ENCODE data around the gene CTIF.

DNA sequence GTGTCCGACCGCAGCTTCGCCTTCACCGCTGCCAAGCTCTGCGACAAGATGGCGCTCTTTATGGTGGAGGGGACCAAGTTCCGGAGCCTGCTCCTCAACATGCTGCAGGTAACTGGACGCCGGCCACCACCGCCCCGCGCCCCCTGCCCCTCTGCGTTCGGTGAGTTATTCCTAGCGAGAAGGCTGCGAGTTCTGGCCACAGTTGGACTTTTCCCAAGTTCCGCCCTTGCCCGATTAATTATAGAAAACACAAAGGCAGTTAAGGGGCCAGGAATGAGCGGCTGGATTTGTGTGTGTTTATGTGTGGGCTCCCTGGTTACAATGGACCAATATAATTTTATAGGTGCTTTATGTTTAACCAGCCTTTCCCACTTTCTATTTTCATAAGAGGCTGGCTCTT is 222.8 kb downstream of the CTIF start:
- TF ChIP-seq RXRA (IDR thresholded peaks at IDR 0.05) (no peak), ZBTB33 (IDR thresholded peaks at IDR 0.05) (no peak), CTCF (IDR thresholded peaks at IDR 0.05; ENCODE audit: low read depth, low read length, missing input control) (no peak), SP1 (IDR thresholded peaks at IDR 0.05) (no peak), JUND (IDR thresholded peaks at IDR 0.05) (no peak), RAD21 (IDR thresholded peaks at IDR 0.05) (no peak), YY1 (IDR thresholded peaks at IDR 0.05) (no peak), TAF1 (conservative IDR thresholded peaks at IDR 0.05) (no peak), EGR1 (IDR thresholded peaks at IDR 0.05; ENCODE audit: low read depth in 2 of 2) (no peak), FOXA1 (IDR thresholded peaks at IDR 0.05) (no peak)

All from liver (tissue), 3 donors.